ENCODE results near the gene ATXN1. TPM values are rescaled to one million over a fixed set of nuclear protein-coding genes. Genes with fewer than 3 reads are reported as not detected.

The ATXN1 gene
- total RNA-seq, 4 donors from 2014 or later: 38.7 to 78.3 (median 62.6) TPM

DNA sequence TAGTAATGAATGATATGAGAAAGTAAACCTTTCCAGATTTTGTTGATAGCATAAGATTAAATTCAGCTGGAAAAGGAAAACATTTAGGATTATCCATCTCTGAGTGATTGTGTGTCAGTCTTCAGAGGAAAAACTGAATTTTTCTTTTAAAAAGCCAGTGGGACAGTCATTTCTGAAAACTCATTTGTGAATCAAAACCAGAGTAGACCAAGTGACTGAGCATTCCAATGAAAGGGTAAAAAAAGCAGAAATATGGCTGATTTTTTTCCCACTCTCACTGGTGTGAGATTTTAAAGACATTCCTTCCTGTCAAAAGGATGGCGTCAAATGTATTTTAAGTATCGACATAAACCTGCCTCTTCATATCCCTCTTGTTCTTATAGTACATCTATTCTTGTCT is 308.9 kb downstream of the ATXN1 start:
- Histone ChIP-seq H3K27me3 (no peaks in the 10 kb centered on the region), H3K4me3 (no peak overlapping the region), H3K36me3 (no peaks in the 10 kb centered on the region), H3K4me1 (peaks cover 0 to 20% (median 0%) of the 10 kb centered on the region in 3 donors), H3K27ac (no peak overlapping the region), H3K9me3 (peaks cover 0 to 9% (median 0%) of the 10 kb centered on the region in 3 donors)
- no peak for ATAC-seq
- WGBS, 2 donors (ENCODE audit: low coverage in 1 of 2): 89 to 90% methylated on average over 2 of the region's 2 CpGs
- no peak for TF ChIP-seq EP300 (IDR thresholded peaks at IDR 0.05)
- no peak for TF ChIP-seq CTCF (IDR thresholded peaks at IDR 0.05)
- no peak for TF ChIP-seq POLR2A (IDR thresholded peaks at IDR 0.05)
- TF ChIP-seq POLR2AphosphoS5 (IDR thresholded peaks at IDR 0.05): no peak

DNA sequence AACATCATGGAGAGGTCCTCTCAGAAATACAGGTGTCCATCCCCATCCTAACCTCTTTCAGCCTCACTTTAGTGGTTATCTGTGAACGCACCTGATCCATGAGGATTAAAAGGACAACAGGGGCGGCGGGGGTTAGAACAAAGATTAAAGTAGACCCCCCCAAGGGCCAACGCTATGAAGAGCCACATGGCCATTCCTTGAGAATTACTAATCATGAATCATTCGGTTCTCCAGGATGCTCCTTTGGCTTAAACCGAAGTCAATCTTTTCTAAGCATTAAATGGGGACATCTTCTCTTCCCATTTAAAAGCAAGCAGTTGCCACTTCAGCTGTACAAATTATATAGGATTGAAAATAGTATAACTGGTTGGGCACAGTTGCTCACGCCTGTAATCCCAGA is 310.4 kb downstream of the ATXN1 start:
- Histone ChIP-seq H3K36me3 (no peaks in the 10 kb centered on the region), H3K27ac (no peak overlapping the region), H3K9me3 (peaks cover 0 to 4% (median 0%) of the 10 kb centered on the region in 3 donors), H3K27me3 (no peaks in the 10 kb centered on the region), H3K4me1 (peaks cover 0 to 20% (median 0%) of the 10 kb centered on the region in 3 donors), H3K4me3 (no peak overlapping the region)
- TF ChIP-seq POLR2AphosphoS5 (IDR thresholded peaks at IDR 0.05): no peak
- TF ChIP-seq CTCF (IDR thresholded peaks at IDR 0.05): no peak
- no peak for TF ChIP-seq POLR2A (IDR thresholded peaks at IDR 0.05)
- no peak for TF ChIP-seq EP300 (IDR thresholded peaks at IDR 0.05)
- no peak for ATAC-seq
- 85 to 100% methylated on average over 3 to 7 of the region's 7 CpGs for WGBS, 2 donors (ENCODE audit: low coverage in 1 of 2)

- H3K36me3 ChIP-seq: no peaks in the 10 kb centered on the region
- peaks cover 0 to 19% (median 0%) of the 10 kb centered on the region in 3 donors for H3K4me1 ChIP-seq
- H3K27me3 ChIP-seq: no peaks in the 10 kb centered on the region
- H3K27ac ChIP-seq: no peak overlapping the region
- H3K4me3 ChIP-seq: no peak overlapping the region
- TF ChIP-seq POLR2A (IDR thresholded peaks at IDR 0.05) (no peak), POLR2AphosphoS5 (IDR thresholded peaks at IDR 0.05) (no peak), CTCF (IDR thresholded peaks at IDR 0.05) (no peak), EP300 (IDR thresholded peaks at IDR 0.05) (no peak)
- ATAC-seq: no peak
- H3K9me3 ChIP-seq: no peaks in the 10 kb centered on the region
- 24 to 34% methylated on average over 3 of the region's 3 CpGs for WGBS, 2 donors (ENCODE audit: low coverage in 1 of 2)
Observed at GRCh38 chr6:16450285-16450684, 311.0 kb downstream of the ATXN1 start.

DNA sequence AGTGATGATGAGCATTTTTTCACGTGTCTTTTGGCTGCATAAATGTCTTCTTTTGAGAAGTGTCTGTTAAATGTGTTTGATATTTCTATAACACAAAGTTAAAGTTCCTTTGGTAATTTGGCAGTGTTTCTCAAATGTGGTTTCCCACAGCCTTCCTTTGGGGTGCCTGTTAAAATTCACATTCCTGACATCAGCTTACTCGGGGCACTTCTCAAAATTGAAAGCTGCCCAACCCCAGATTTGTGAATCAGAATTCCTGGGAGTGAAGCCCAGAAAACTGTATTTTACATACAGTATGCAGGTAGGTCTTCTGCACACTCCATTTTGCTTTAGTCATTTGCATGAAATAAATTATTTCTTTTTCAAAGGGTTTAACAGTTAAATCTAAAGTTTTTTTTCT is 315.0 kb downstream of the ATXN1 start:
- TF ChIP-seq EP300 (IDR thresholded peaks at IDR 0.05) (no peak), CTCF (IDR thresholded peaks at IDR 0.05) (no peak), POLR2AphosphoS5 (IDR thresholded peaks at IDR 0.05) (no peak), POLR2A (IDR thresholded peaks at IDR 0.05) (no peak)
- Histone ChIP-seq H3K4me3 (no peak overlapping the region), H3K27me3 (no peaks in the 10 kb centered on the region), H3K9me3 (no peaks in the 10 kb centered on the region), H3K27ac (no peak overlapping the region), H3K36me3 (no peaks in the 10 kb centered on the region), H3K4me1 (no peaks in the 10 kb centered on the region)
- whole genome bisulfite sequencing, 2 donors (ENCODE audit: low coverage in 1 of 2): 63 to 76% methylated on average over 2 of the region's 2 CpGs
- no peak for ATAC-seq

DNA sequence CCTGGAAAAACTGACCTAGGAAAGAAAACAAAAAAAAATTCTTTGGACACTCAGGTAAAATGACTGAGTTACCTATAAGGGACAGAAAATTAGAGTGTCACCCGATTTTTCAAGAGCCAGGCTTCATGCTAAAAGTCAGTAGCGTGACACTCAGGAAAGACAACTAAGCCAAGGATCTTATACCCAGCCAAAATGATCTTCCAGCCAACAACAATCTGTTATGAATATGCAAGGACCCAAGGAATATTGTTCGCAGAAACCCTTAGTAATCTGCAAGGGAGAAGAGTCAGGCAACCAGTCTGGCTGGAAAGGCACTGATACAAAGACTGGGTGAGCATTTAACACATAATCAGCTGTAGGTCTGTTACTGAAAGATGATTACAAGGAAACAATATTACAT is 319.2 kb downstream of the ATXN1 start:
- 89 to 100% methylated on average over 2 to 3 of the region's 3 CpGs for WGBS, 2 donors (ENCODE audit: low coverage in 1 of 2)

More for the DNA sequence above, 319.2 kb downstream of the ATXN1 start:
- H3K4me3 ChIP-seq: no peak overlapping the region
- H3K9me3 ChIP-seq: no peaks in the 10 kb centered on the region
- H3K4me1 ChIP-seq: peaks cover 0 to 22% (median 6%) of the 10 kb centered on the region in 3 donors
- H3K36me3 ChIP-seq: no peaks in the 10 kb centered on the region
- no peak overlapping the region for H3K27ac ChIP-seq
- ATAC-seq: no peak
- no peaks in the 10 kb centered on the region for H3K27me3 ChIP-seq
- TF ChIP-seq EP300 (IDR thresholded peaks at IDR 0.05) (no peak), CTCF (IDR thresholded peaks at IDR 0.05) (no peak), POLR2A (IDR thresholded peaks at IDR 0.05) (no peak), POLR2AphosphoS5 (IDR thresholded peaks at IDR 0.05) (no peak)

All from gastroesophageal sphincter (tissue), 4 donors.